H1 (cell line): ENCODE results near the gene SNW1. TPM values are rescaled to one million over a fixed set of nuclear protein-coding genes. Genes with fewer than 3 reads are reported as not detected.

Experiments
- CHD7 ChIP-seq: fragments of 300-600 bp; sonication (generic); IDR thresholded peaks from 2 replicates; pipeline ENCODE4 v1.7.1; 2012; ENCODE audit warnings: low read length, moderate library complexity, mild to moderate bottlenecking, inconsistent platforms; ENCODE audit not compliant: insufficient replicate concordance
- CTBP2 ChIP-seq: IDR thresholded peaks from 2 replicates; pipeline ENCODE4 v1.7.0; 2011; ENCODE audit warnings: borderline replicate concordance, mild to moderate bottlenecking, moderate library complexity, mixed read lengths, low read length; ENCODE audit not compliant: insufficient read depth, insufficient read length
- EGR1 ChIP-seq: IDR thresholded peaks from 2 replicates; pipeline ENCODE4 v1.6.1; 2011; ENCODE audit warnings: low read depth, low read length, borderline replicate concordance
- GABPA ChIP-seq: IDR thresholded peaks from 2 replicates; pipeline ENCODE4 v1.6.1; 2011; ENCODE audit warnings: mild to moderate bottlenecking, low read length, moderate library complexity, borderline replicate concordance; ENCODE audit not compliant: insufficient read depth
- JUN ChIP-seq: IDR thresholded peaks from 2 replicates; pipeline ENCODE4 v1.6.1; 2011; ENCODE audit warnings: low read depth, mild to moderate bottlenecking, improper control_type of control experiment, low read length
- KDM5A ChIP-seq: fragments of 200-600 bp; IDR thresholded peaks from 2 replicates; pipeline ENCODE4 v1.7.1; 2012; ENCODE audit warnings: mild to moderate bottlenecking, low read length, inconsistent platforms, mixed read lengths
- MAX ChIP-seq: IDR thresholded peaks from 2 replicates; pipeline ENCODE4 v1.6.1; 2012; ENCODE audit warnings: inconsistent platforms
- POLR2A ChIP-seq, 2 experiments: IDR thresholded peaks; 1 replicate in 1 of 2; 2 replicates in 1 of 2; pipeline ENCODE4 v1.6.1; 2011; ENCODE audit warnings: low read depth in 2 of 2, low read length in 2 of 2, mild to moderate bottlenecking in 2 of 2; ENCODE audit errors: control extremely low read depth in 1 of 2
- POLR2AphosphoS5 ChIP-seq: IDR thresholded peaks from 2 replicates; pipeline ENCODE4 v1.6.1; 2011; ENCODE audit warnings: low read depth, low read length
- RXRA ChIP-seq: IDR thresholded peaks from 2 replicates; pipeline ENCODE4 v1.6.1; 2011; ENCODE audit warnings: low read depth, mild to moderate bottlenecking, low read length, moderate library complexity; ENCODE audit not compliant: insufficient read depth
- polyA plus RNA-seq, 7 experiments: library from polyadenylated mRNA; depleted of rRNA in 3 of 7; stranded (reverse) in 5 of 7; unstranded in 2 of 7; fragments of >200 nt in 5 of 7; fragments of 200-250 nt in 2 of 7; gene quantifications; 1 replicate in 5 of 7; 2 replicates in 1 of 7; 4 replicates in 1 of 7; pipeline versions ENCODE4 v1.2.1 to v1.2.3, GENCODE V29; 2011 to 2013; ENCODE audit warnings: missing spikeins in 2 of 7, mixed read lengths in 2 of 7
- total RNA-seq: library from RNA; stranded (reverse); fragmentation: NEBNext Ultra II Directional; extraction: Animal tissue kit (Norgen Biotek cat#: 25700); gene quantifications from 2 replicates; pipeline ENCODE4 v1.2.1, GENCODE V29; 2021

Gene SNW1
- total and polyA plus RNA-seq, 2 of the 8 experiments (the other 6 are each of a cell fraction or from before 2014, with no cell fraction given) = 13.2 to 79.2 TPM

GRCh38 chr14:77782202-77782601 lies 21.2 kb upstream of the SNW1 start (continued):
- TF ChIP-seq CHD7 = no peak
- no peak for TF ChIP-seq EGR1
- TF ChIP-seq MAX = no peak
- TF ChIP-seq POLR2A (IDR thresholded peaks at IDR 0.05; ENCODE audit: control extremely low read depth in 1 of 2, low read depth in 2 of 2, low read length in 2 of 2) = no peak
- no peak for TF ChIP-seq JUN
- no peak for TF ChIP-seq RXRA
- no peak for TF ChIP-seq KDM5A
- TF ChIP-seq POLR2AphosphoS5 = no peak
- TF ChIP-seq CTBP2 = no peak
- TF ChIP-seq GABPA = no peak
